HL-60 (cell line): Measurements from ENCODE around the gene DNASE1L1.
A peak's percentile ranks its signal among the peaks of the same experiment; 100 is the strongest.

Source experiments
- DNase-seq, 2 experiments: peaks; one replicate each; pipeline ENCODE4 v3.0.0-alpha.2; 2010 to 2020; ENCODE audit warnings: low read depth in 1 of 2, low spot score in 1 of 2
- H3K27ac ChIP-seq: fragments of 250-450 bp; sonication (Bioruptor Pico); replicated peaks from 2 replicates; pipeline ENCODE4 v1.5.1; 2020; ENCODE audit warnings: mild to moderate bottlenecking, moderate library complexity
- H3K27me3 ChIP-seq: fragments of 250-450 bp; sonication (Bioruptor Pico); 2 replicates; pipeline ENCODE4 v1.5.1; 2021; ENCODE audit warnings: mild to moderate bottlenecking, moderate library complexity; ENCODE audit not compliant: insufficient read depth, poor library complexity, severe bottlenecking
- H3K4me3 ChIP-seq: replicated peaks from 2 replicates; pipeline ENCODE4 v1.5.1; 2011; ENCODE audit warnings: mild to moderate bottlenecking, control low read depth, low read length; ENCODE audit not compliant: insufficient read depth
- GABPA ChIP-seq: IDR thresholded peaks from 2 replicates; pipeline ENCODE4 v1.6.1; 2012; ENCODE audit warnings: low read depth
- POLR2AphosphoS5 ChIP-seq: IDR thresholded peaks from 2 replicates; pipeline ENCODE4 v1.6.1; 2012; ENCODE audit warnings: low read depth
- SPI1 ChIP-seq: IDR thresholded peaks from 2 replicates; pipeline ENCODE4 v1.6.1; 2012; ENCODE audit warnings: low read depth, mild to moderate bottlenecking, borderline replicate concordance
- TF ChIP-seq, protein P1 (sequence below): IDR thresholded peaks from one replicate; pipeline ENCODE4 v1.5.1; 2011; ENCODE audit warnings: low read length, control low read depth, inconsistent platforms; ENCODE audit not compliant: insufficient read depth
- TF ChIP-seq, protein P2 (sequence below): IDR thresholded peaks from 2 replicates; pipeline ENCODE4 v1.6.1; 2012; ENCODE audit warnings: low read depth; ENCODE audit not compliant: insufficient replicate concordance

DNASE1L1 gene

DNA sequence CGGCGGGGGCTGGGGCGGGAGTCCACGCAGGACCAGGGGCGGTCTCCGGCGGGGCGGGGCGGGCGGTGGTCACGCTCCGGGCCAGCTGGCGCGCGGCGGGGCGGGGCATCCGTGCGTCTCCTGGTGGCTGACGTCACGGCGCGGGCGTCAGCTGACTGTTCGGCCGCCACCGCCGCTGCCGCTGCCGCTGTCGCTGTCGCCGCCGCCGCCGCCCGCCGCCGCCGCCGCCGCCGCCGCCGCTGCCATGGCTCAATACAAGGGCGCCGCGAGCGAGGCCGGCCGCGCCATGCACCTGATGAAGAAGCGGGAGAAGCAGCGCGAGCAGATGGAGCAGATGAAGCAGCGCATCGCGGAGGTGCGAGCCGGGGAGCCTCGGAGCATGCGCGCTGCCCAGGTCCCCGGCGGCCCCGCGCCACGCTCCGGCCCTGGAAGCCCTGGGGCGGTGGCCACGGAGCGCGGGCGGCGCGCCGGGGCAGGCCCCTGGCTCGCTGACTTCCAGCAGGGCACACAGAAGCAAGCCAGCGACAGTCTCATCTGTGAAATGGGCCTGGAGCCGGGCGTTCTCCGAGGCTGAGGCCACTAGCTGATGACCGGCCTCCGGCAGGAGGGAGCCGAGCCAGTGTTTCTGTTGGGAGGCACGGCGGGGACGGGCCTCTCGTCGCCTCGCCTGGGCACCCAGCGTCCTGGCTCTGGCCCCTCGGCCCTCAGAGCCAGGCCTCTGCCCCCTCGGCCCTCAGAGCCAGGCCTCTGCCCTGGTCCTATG is 35.1 kb upstream of the DNASE1L1 start, which contains the start of gene FAM50A:
Gene FAM50A, plus strand, starts transcription at position 150 of the 763 bp plus-strand sequence. Its CDS starts 95 bp downstream, at position 245.
- peak in 1 of 2 experiments; percentile 42 for DNase-seq
- peak within 1 kb of the TSS; percentile 46 for H3K4me3 ChIP-seq
- TF ChIP-seq POLR2AphosphoS5 = no peak
- TF ChIP-seq, protein P1, sequence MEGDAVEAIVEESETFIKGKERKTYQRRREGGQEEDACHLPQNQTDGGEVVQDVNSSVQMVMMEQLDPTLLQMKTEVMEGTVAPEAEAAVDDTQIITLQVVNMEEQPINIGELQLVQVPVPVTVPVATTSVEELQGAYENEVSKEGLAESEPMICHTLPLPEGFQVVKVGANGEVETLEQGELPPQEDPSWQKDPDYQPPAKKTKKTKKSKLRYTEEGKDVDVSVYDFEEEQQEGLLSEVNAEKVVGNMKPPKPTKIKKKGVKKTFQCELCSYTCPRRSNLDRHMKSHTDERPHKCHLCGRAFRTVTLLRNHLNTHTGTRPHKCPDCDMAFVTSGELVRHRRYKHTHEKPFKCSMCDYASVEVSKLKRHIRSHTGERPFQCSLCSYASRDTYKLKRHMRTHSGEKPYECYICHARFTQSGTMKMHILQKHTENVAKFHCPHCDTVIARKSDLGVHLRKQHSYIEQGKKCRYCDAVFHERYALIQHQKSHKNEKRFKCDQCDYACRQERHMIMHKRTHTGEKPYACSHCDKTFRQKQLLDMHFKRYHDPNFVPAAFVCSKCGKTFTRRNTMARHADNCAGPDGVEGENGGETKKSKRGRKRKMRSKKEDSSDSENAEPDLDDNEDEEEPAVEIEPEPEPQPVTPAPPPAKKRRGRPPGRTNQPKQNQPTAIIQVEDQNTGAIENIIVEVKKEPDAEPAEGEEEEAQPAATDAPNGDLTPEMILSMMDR = no peak
- no peak for TF ChIP-seq GABPA
- no peak for TF ChIP-seq SPI1
- TF ChIP-seq, protein P2, sequence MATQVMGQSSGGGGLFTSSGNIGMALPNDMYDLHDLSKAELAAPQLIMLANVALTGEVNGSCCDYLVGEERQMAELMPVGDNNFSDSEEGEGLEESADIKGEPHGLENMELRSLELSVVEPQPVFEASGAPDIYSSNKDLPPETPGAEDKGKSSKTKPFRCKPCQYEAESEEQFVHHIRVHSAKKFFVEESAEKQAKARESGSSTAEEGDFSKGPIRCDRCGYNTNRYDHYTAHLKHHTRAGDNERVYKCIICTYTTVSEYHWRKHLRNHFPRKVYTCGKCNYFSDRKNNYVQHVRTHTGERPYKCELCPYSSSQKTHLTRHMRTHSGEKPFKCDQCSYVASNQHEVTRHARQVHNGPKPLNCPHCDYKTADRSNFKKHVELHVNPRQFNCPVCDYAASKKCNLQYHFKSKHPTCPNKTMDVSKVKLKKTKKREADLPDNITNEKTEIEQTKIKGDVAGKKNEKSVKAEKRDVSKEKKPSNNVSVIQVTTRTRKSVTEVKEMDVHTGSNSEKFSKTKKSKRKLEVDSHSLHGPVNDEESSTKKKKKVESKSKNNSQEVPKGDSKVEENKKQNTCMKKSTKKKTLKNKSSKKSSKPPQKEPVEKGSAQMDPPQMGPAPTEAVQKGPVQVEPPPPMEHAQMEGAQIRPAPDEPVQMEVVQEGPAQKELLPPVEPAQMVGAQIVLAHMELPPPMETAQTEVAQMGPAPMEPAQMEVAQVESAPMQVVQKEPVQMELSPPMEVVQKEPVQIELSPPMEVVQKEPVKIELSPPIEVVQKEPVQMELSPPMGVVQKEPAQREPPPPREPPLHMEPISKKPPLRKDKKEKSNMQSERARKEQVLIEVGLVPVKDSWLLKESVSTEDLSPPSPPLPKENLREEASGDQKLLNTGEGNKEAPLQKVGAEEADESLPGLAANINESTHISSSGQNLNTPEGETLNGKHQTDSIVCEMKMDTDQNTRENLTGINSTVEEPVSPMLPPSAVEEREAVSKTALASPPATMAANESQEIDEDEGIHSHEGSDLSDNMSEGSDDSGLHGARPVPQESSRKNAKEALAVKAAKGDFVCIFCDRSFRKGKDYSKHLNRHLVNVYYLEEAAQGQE = no peak

DNA sequence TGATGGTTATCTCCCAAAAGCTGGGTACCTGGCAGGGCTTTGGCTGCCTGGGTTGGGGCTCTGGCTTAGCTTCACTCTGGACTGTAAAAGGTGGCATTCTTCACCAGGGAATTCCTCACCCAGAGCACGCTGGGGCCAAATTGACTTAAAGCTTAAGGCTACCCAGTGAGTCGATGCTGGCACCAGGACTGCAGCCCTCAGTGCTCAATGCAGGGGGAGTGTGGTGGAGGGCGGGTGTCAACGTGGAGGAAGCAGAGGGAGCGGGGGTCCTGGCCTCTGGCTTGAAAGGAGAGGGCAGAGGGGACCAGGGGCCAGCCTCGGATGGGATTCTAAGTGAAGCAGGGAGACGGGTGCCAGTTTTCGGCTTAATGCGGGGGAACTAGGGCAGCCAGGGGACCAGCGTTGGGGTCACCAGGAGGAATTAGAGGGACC is 34.4 kb upstream of the DNASE1L1 start:
- DNase-seq = no peak
- TF ChIP-seq, protein P2 = no peak
- TF ChIP-seq SPI1 (no peak), GABPA (no peak), POLR2AphosphoS5 (no peak)
- TF ChIP-seq, protein P1 = no peak
- H3K27me3 ChIP-seq = no peaks in the 10 kb centered on the region
- peak overlapping the region; percentile 42 for H3K4me3 ChIP-seq
- no peak overlapping the region for H3K27ac ChIP-seq

More for the DNA sequence above, 35.1 kb upstream of the DNASE1L1 start, which contains the start of gene FAM50A:
- no peak within 1 kb of the TSS for H3K27ac ChIP-seq
- H3K27me3 ChIP-seq = no peaks in the 10 kb centered on the region

DNA sequence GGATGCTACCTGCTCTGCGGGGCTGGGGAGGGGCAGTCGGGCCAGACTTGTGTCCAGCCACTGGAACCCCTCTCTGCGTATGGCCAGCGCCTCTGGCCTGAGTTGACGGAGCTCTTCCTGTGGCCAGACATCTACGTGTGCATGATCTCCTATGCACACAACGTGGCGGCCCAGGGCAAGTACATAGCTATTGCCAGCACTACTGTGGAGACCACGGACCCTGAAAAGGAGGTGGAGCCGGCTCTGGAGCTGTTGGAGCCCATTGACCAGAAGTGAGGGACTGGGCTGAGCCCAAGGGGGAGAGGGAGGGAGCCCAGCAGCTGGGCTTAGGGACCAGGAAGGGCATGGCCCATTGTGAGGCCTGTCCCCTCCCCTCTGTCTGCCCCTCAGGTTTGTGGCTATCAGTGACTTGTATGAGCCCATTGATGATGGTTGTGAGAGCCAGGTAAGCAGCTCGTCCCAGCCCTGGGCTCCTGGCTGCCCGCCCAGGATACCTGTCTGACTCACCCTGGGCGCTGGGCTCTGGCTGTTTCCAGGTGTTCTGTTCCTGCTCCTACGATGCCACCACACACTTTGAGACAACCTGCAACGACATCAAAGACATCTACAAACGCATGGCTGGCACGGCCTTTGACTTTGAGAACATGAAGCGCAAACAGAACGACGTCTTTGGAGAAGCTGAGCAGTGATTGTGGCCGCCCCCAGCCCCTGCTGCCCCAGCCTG is 33.1 kb upstream of the DNASE1L1 start:
- no peaks in the 10 kb centered on the region for H3K27me3 ChIP-seq
- H3K27ac ChIP-seq = no peak overlapping the region
- H3K4me3 ChIP-seq = no peak overlapping the region
- DNase-seq = no peak
- TF ChIP-seq SPI1 = no peak
- TF ChIP-seq, protein P1 = no peak
- TF ChIP-seq GABPA = no peak
- TF ChIP-seq, protein P2 = no peak
- no peak for TF ChIP-seq POLR2AphosphoS5
